GM19395 (cell line): ENCODE measurements around the gene C2orf76.
"Not testable (repeated sequence)": the region's sequence is repeated elsewhere in the genome, so short reads cannot be mapped to it uniquely, and the experiment has no call there.

Experiments
- ATAC-seq: cut with Tn5 transposase; IDR thresholded peaks from one replicate; pipeline ENCODE4 v1.9.1; 2021; ENCODE audit warnings: mild to moderate bottlenecking, moderate library complexity; ENCODE audit not compliant: unreplicated experiment

Gene C2orf76

GRCh38 chr2:119377993-119378345, 11.3 kb upstream of the C2orf76 start:
- ATAC-seq: no peak

GRCh38 chr2:119377294-119377992, 10.8 kb upstream of the C2orf76 start:
- ATAC-seq: no peak

GRCh38 chr2:119376810-119377209, 10.2 kb upstream of the C2orf76 start:
- no peak for ATAC-seq

- ATAC-seq: not testable (repeated sequence)
Observed at GRCh38 chr2:119376406-119376805, 9.8 kb upstream of the C2orf76 start.

GRCh38 chr2:119373907-119374745, 7.5 kb upstream of the C2orf76 start:
- not testable (repeated sequence) for ATAC-seq

GRCh38 chr2:119372778-119373568, 6.3 kb upstream of the C2orf76 start:
- no peak for ATAC-seq

- no peak for ATAC-seq
Observed at GRCh38 chr2:119371111-119371510, 4.5 kb upstream of the C2orf76 start.

- ATAC-seq: no peak
Observed at GRCh38 chr2:119369845-119370244, 3.2 kb upstream of the C2orf76 start.

GRCh38 chr2:119367472-119368099, 952 bp upstream of the C2orf76 start:
- peak; percentile 44 for ATAC-seq

GRCh38 chr2:119366161-119366648, 429 bp downstream of the C2orf76 start:
- peak; percentile 8 for ATAC-seq

- no peak for ATAC-seq
Observed at GRCh38 chr2:119365436-119365835, 1.2 kb downstream of the C2orf76 start.

- ATAC-seq: no peak
Observed at GRCh38 chr2:119364798-119365197, 1.8 kb downstream of the C2orf76 start.

GRCh38 chr2:119360423-119360966, 6.1 kb downstream of the C2orf76 start:
- no peak for ATAC-seq

GRCh38 chr2:119359774-119360173, 6.9 kb downstream of the C2orf76 start:
- no peak for ATAC-seq

- ATAC-seq: no peak
Observed at GRCh38 chr2:119354860-119355259, 11.8 kb downstream of the C2orf76 start.

GRCh38 chr2:119352357-119352756, 14.3 kb downstream of the C2orf76 start:
- peak; percentile 97 for ATAC-seq

GRCh38 chr2:119350311-119350998, 16.2 kb downstream of the C2orf76 start:
- ATAC-seq: no peak

- no peak for ATAC-seq
Observed at GRCh38 chr2:119349289-119349688, 17.3 kb downstream of the C2orf76 start.

- no peak for ATAC-seq
Observed at GRCh38 chr2:119341684-119342083, 24.9 kb downstream of the C2orf76 start.

- no peak for ATAC-seq
Observed at GRCh38 chr2:119339562-119339923, 27.1 kb downstream of the C2orf76 start.
